Glutamatergic neuron (in vitro differentiated cells): ENCODE data around the gene TRRAP. TPM values are rescaled to one million over a fixed set of nuclear protein-coding genes. Genes with fewer than 3 reads are reported as not detected.

Experiments used
- DNase-seq: peaks from one replicate; pipeline ENCODE4 v3.0.0; 2022
- H3K27ac Mint-ChIP-seq: one replicate; pipeline ENCODE4 v1.8.0; 2020; ENCODE audit warnings: mild to moderate bottlenecking, mixed read lengths, inconsistent platforms; ENCODE audit not compliant: unreplicated experiment
- H3K27me3 Mint-ChIP-seq: one replicate; pipeline ENCODE4 v1.8.0; 2020; ENCODE audit warnings: mild to moderate bottlenecking, moderate library complexity, mixed read lengths, inconsistent platforms; ENCODE audit not compliant: unreplicated experiment
- H3K36me3 Mint-ChIP-seq: one replicate; pipeline ENCODE4 v1.8.0; 2020; ENCODE audit warnings: mild to moderate bottlenecking, mixed read lengths, inconsistent platforms; ENCODE audit not compliant: unreplicated experiment
- H3K4me1 Mint-ChIP-seq: one replicate; pipeline ENCODE4 v1.8.0; 2020; ENCODE audit warnings: mild to moderate bottlenecking, low read depth, mixed read lengths, inconsistent platforms; ENCODE audit not compliant: unreplicated experiment
- H3K4me3 Mint-ChIP-seq: one replicate; pipeline ENCODE4 v1.8.0; 2020; ENCODE audit warnings: mild to moderate bottlenecking, mixed read lengths, inconsistent platforms; ENCODE audit not compliant: unreplicated experiment
- H3K9me3 Mint-ChIP-seq: one replicate; pipeline ENCODE4 v1.8.0; 2020; ENCODE audit warnings: mild to moderate bottlenecking, moderate library complexity, mixed read lengths, inconsistent platforms; ENCODE audit not compliant: unreplicated experiment
- total RNA-seq: library from RNA; stranded (reverse); fragmentation: NEBNext Ultra II Directional; extraction: Animal tissue kit (Norgen Biotek cat#: 25700); gene quantifications from one replicate; pipeline ENCODE4 v1.2.1, GENCODE V29; 2021; ENCODE audit not compliant: unreplicated experiment
- TF ChIP-seq, protein P1 (sequence below): fragments of 200-600 bp; sonication (generic); IDR thresholded peaks from one replicate; pipeline ENCODE4 v1.5.0; 2021; ENCODE audit not compliant: partially characterized antibody, unreplicated experiment

Gene TRRAP
- total RNA-seq, 1 donor from 2014 or later: 68.7 TPM

DNA sequence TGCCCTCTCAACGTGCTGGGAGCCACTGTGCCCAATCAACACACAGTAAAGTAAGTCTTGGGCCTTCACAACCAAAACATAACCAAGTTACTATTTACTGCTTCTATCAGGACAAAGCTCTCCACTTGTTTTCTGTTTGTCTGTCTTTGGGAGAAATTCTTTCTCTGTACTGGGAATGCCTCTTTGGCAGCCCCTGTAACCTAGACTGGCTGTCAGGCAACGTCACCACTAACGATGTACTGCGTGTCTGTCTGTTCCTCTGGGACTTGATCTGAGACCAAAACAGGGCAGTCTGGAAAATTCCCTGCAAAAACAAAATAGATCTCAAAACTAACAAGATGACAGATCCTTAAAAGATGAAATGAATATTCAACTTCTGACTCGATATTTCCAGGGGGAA is 152.6 kb downstream of the TRRAP start:
- H3K27me3 Mint-ChIP-seq: peaks cover 8% of the 10 kb centered on the region
- H3K9me3 Mint-ChIP-seq: peaks cover 3% of the 10 kb centered on the region
- peaks cover 28% of the 10 kb centered on the region for H3K36me3 Mint-ChIP-seq
- TF ChIP-seq, protein P1, sequence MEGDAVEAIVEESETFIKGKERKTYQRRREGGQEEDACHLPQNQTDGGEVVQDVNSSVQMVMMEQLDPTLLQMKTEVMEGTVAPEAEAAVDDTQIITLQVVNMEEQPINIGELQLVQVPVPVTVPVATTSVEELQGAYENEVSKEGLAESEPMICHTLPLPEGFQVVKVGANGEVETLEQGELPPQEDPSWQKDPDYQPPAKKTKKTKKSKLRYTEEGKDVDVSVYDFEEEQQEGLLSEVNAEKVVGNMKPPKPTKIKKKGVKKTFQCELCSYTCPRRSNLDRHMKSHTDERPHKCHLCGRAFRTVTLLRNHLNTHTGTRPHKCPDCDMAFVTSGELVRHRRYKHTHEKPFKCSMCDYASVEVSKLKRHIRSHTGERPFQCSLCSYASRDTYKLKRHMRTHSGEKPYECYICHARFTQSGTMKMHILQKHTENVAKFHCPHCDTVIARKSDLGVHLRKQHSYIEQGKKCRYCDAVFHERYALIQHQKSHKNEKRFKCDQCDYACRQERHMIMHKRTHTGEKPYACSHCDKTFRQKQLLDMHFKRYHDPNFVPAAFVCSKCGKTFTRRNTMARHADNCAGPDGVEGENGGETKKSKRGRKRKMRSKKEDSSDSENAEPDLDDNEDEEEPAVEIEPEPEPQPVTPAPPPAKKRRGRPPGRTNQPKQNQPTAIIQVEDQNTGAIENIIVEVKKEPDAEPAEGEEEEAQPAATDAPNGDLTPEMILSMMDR: no peak
- H3K4me1 Mint-ChIP-seq: no peaks in the 10 kb centered on the region
- H3K27ac Mint-ChIP-seq: no peak overlapping the region
- DNase-seq: no peak
- no peak overlapping the region for H3K4me3 Mint-ChIP-seq

DNA sequence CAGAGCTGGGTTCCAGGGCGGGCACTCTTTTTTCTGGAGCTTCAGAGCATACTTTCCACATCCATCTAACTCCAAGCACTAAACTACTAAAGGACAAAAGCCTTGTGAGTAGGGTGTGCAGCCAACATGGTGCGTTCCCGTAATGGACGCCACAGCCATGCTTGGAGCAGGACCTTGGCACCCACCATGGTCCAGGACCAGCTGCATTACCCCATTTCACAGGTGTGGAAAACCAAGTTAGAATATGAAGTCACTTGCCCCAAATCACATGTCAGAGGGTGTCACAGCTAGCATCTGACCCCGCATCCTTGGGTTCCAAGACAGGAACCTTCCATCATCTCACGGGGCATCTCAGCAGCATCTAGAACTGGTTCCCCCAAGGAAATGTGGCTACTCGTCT is 153.2 kb downstream of the TRRAP start:
- Mint-ChIP-seq H3K4me3 (no peak overlapping the region), H3K36me3 (peaks cover 28% of the 10 kb centered on the region), H3K4me1 (no peaks in the 10 kb centered on the region), H3K27ac (no peak overlapping the region), H3K27me3 (peaks cover 8% of the 10 kb centered on the region), H3K9me3 (peaks cover 5% of the 10 kb centered on the region)
- no peak for DNase-seq
- TF ChIP-seq, protein P1: no peak

DNA sequence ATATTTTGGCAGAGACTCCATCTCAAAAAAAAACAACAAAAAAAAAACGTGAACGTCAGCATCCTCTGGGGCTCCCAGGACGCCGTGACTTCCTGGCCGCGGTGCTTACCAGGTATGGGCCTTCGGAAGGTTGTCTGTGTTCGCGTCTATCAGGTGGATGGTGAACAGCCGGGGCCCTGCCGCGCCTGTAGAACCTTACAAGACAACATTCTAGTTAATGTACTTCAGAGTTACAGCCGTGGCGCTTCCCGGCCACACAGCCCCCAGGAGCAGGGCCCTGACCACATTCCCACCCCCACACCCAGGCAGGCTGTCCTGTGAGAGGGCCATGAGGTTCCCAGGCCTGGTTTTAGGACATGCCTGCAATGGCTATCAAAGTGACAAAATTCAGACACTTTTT is 154.6 kb downstream of the TRRAP start:
- TF ChIP-seq, protein P1: no peak
- Mint-ChIP-seq H3K36me3 (peaks cover 19% of the 10 kb centered on the region), H3K9me3 (peaks cover 7% of the 10 kb centered on the region), H3K4me3 (no peak overlapping the region), H3K27me3 (peaks cover 8% of the 10 kb centered on the region), H3K27ac (no peak overlapping the region), H3K4me1 (peaks cover 2% of the 10 kb centered on the region)
- DNase-seq: no peak

DNA sequence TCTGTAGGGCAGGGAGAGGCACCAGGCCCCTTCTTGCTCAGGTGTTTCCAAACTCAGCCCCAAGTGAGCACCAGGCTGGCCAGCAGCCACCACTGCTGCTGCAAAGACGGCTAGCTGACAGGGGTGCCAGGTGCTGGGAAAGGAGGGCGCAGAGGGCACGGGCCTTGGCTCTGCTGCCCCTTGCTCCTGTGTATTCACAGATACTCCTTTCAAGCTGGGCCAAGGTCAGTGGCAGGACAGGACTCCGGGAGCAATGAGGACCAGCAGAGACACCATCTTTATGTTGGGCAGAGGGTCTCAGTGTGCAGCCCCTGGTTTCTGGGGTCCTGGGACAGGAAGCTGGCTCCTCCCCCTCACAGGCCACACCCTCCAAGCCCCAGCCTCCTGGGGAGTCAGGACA is 155.4 kb downstream of the TRRAP start:
- DNase-seq: no peak
- Mint-ChIP-seq H3K4me3 (no peak overlapping the region), H3K9me3 (peaks cover 7% of the 10 kb centered on the region), H3K27me3 (peaks cover 8% of the 10 kb centered on the region), H3K27ac (no peak overlapping the region), H3K36me3 (peaks cover 15% of the 10 kb centered on the region), H3K4me1 (peaks cover 2% of the 10 kb centered on the region)
- TF ChIP-seq, protein P1: no peak

DNA sequence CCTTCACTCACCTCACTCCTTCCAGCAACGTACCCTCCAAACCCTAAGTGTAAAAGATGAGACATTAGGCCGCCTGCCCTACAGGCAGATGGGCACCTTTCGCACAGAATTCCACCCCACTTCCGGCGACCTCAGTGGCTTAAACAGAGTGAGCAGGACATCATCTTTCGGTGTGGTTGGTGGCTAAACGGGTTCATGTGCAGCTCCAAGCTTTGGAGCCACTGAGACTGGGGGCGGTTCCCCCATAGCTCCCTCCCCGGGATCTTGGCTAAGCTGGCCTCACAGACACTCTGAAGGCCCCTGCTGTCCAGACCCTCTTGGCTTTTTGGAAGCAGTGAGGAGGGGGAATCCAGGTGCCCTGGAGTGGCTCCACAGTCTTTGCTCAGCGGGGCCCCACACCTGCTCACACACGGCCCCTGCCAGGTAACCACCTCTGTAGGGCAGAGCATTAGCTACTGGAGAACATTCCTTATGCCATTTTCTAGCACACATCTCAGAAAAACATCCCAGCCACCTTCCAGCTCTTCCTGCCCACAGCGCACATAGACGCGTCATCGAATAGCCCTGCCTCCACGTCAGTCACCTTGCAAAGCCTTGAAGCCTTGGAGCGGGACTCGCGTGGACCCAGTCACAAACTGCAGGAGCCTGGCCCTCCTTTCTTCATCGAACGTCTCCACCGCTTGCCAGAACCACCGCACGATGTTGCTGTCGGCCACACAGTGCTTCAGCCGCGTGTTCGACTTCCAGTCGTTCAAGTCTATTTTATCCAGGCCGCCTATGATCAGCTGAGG is 156.8 kb downstream of the TRRAP start:
- H3K27ac Mint-ChIP-seq: no peak overlapping the region
- peaks cover 2% of the 10 kb centered on the region for H3K4me1 Mint-ChIP-seq

More for the DNA sequence above, 156.8 kb downstream of the TRRAP start:
- DNase-seq: no peak
- no peak overlapping the region for H3K4me3 Mint-ChIP-seq
- peaks cover 5% of the 10 kb centered on the region for H3K27me3 Mint-ChIP-seq
- H3K36me3 Mint-ChIP-seq: peaks cover 10% of the 10 kb centered on the region
- TF ChIP-seq, protein P1: no peak
- H3K9me3 Mint-ChIP-seq: peaks cover 6% of the 10 kb centered on the region
